ENCODE results near the gene BLTP3B. TPM values are rescaled to one million over a fixed set of nuclear protein-coding genes. Genes with fewer than 3 reads are reported as not detected.

BLTP3B gene
- total and polyA plus RNA-seq, 2 of the 13 experiments (the other 11 are each of a cell fraction or from before 2014, with no cell fraction given), result 15.6 to 24.4 TPM

GRCh38 chr12:100159391-100160104 is 16.9 kb upstream of the BLTP3B start:
- FAIRE-seq, result no peak

More at GRCh38 chr12:100159391-100160104, 16.9 kb upstream of the BLTP3B start:
- no peak overlapping the region for H3K9ac ChIP-seq (ENCODE audit: insufficient read depth, low read depth, low read length)
- no peak overlapping the region for H3K4me3 ChIP-seq (replicated peaks in 1 of 3; ENCODE audit: insufficient read depth in 1 of 3, low read depth in 2 of 3, low read length in 3 of 3)
- ChIA-PET POLR2A (no interaction called here), CTCF (ENCODE audit: low intra/inter-chr PET ratio, low total read pairs) (no interaction called here)
- H3K27me3 ChIP-seq (ENCODE audit: control insufficient read depth in 1 of 2, insufficient read depth in 2 of 2, low read length in 2 of 2), result no peaks in the 10 kb centered on the region
- intact Hi-C loops (cut with micrococcal nuclease; ENCODE audit: unreplicated experiment), result no loop called here
- no peak for TF ChIP-seq ZBTB4 (CRISPR knock-in tag; IDR thresholded peaks at IDR 0.05; ENCODE audit: borderline replicate concordance)
- no peak for ATAC-seq
- 93% methylated on average over 6 of the region's 9 CpGs for WGBS (ENCODE audit: low lambda C conversion rate)
- in situ Hi-C loops (cut with HindIII; ENCODE audit: extremely low pct_ligation_motif_present, low pct_unique_long_range_greater_than_20kb), result no loop called here
- H4K20me1 ChIP-seq (ENCODE audit: insufficient read depth, low read length), result no peaks in the 10 kb centered on the region
- H3K27ac ChIP-seq (ENCODE audit: extremely low read length, insufficient read depth, low read length), result no peak overlapping the region
- no peak overlapping the region for H3K4me2 ChIP-seq (ENCODE audit: low read depth, low read length)
- H3K4me1 ChIP-seq (ENCODE audit: insufficient read depth, low read length), result 0 out of 2 replicates have a peak, but pooled peaks cover 2% of the 10 kb centered on the region
- H3K36me3 ChIP-seq (replicated peaks in 1 of 2; ENCODE audit: control insufficient read depth in 1 of 2, insufficient read depth in 2 of 2, low read length in 2 of 2), result no peaks in the 10 kb centered on the region
- H2AFZ ChIP-seq (ENCODE audit: low read length), result no peak overlapping the region
- BruUV-seq (replicated peaks), result no TSS peak
- DNase-seq (ENCODE audit: low spot score), result no peak
- H3K9me3 ChIP-seq (ENCODE audit: low read length), result peaks cover 4% of the 10 kb centered on the region; the same call in 1 of the 2 replicates
- no peaks in the 10 kb centered on the region for H3K79me2 ChIP-seq (ENCODE audit: insufficient read depth, low read length)

Data from HepG2 (cell line).